IMR-90 (cell line): ENCODE measurements around the gene TP53TG5. TPM values are rescaled to one million over a fixed set of nuclear protein-coding genes. Genes with fewer than 3 reads are reported as not detected.

Source experiments
- ATAC-seq: fragments of 200-7000 bp; cut with Tn5 transposase; 2 replicates; pipeline ENCODE4 v1.9.1; 2020; ENCODE audit warnings: low read depth, mild to moderate bottlenecking, moderate library complexity
- BruUV-seq: library from RNA; stranded (reverse); fragments of 400-500 nt; replicated peaks from 2 replicates; lab custom pipeline; 2021; lab: Mats Ljungman, UMichigan
- CTCF ChIA-PET: fragments of 300-600 bp; formaldehyde crosslinking; extraction: SDS; loops from one replicate; lab custom pipeline; 2021; ENCODE audit warnings: antibody characterized with exemption; lab: Yijun Ruan, JAX
- POLR2A ChIA-PET: fragments of 300-600 bp; sonication (Branson Sonifier 250); formaldehyde crosslinking; loops from one replicate; lab custom pipeline; 2022; ENCODE audit warnings: antibody characterized with exemption; ENCODE audit not compliant: unreplicated experiment; lab: Charles Lee
- DNase-seq: peaks from one replicate; pipeline ENCODE4 v3.0.0; 2013
- H2AFZ ChIP-seq: replicated peaks from 2 replicates; pipeline ENCODE3; 2013; ENCODE audit warnings: low read length, mild to moderate bottlenecking; ENCODE audit not compliant: poor library complexity
- H2AK5ac ChIP-seq: 2 replicates; pipeline ENCODE4 v1.6.1; 2013; ENCODE audit warnings: low read depth, low read length, inconsistent platforms
- H2AK9ac ChIP-seq: replicated peaks from 2 replicates; pipeline ENCODE3; 2013; ENCODE audit warnings: mild to moderate bottlenecking, low read depth, low read length, moderate library complexity; ENCODE audit not compliant: poor library complexity
- H2BK120ac ChIP-seq: 2 replicates; pipeline ENCODE4 v1.6.1; 2013; ENCODE audit warnings: low read depth, low read length, inconsistent platforms
- H2BK15ac ChIP-seq: 3 replicates; pipeline ENCODE4 v1.6.1; 2013; ENCODE audit warnings: low read depth, low read length, inconsistent platforms
- H2BK20ac ChIP-seq: 2 replicates; pipeline ENCODE4 v1.6.1; 2013; ENCODE audit warnings: low read depth, mild to moderate bottlenecking, inconsistent platforms, low read length, moderate library complexity
- H2BK5ac ChIP-seq: 2 replicates; pipeline ENCODE4 v1.6.1; 2013; ENCODE audit warnings: mild to moderate bottlenecking, low read depth, low read length, inconsistent platforms; ENCODE audit not compliant: poor library complexity, severe bottlenecking
- H3K14ac ChIP-seq: replicated peaks from 2 replicates; pipeline ENCODE4 v1.6.1; 2013; ENCODE audit warnings: low read depth, low read length, inconsistent platforms
- H3K18ac ChIP-seq: 2 replicates; pipeline ENCODE4 v1.6.1; 2013; ENCODE audit warnings: low read depth, low read length, control low read depth
- H3K23ac ChIP-seq: 2 replicates; pipeline ENCODE4 v1.6.1; 2013; ENCODE audit warnings: low read depth, low read length, inconsistent platforms
- H3K27ac ChIP-seq: 2 replicates; pipeline ENCODE4 v1.5.1; 2013; ENCODE audit warnings: mild to moderate bottlenecking, control low read depth, low read length; ENCODE audit not compliant: insufficient read depth
- H3K27me3 ChIP-seq: 2 replicates; pipeline ENCODE4 v1.6.1; 2013; ENCODE audit warnings: low read length; ENCODE audit not compliant: control insufficient read depth, insufficient read depth
- H3K36me3 ChIP-seq: 2 replicates; pipeline ENCODE4 v1.6.1; 2013; ENCODE audit warnings: low read length, mixed read lengths; ENCODE audit not compliant: control insufficient read depth, insufficient read depth
- H3K4ac ChIP-seq: 2 replicates; pipeline ENCODE4 v1.6.1; 2013; ENCODE audit warnings: low read depth, low read length, inconsistent platforms
- H3K4me1 ChIP-seq: 2 replicates; pipeline ENCODE4 v1.6.1; 2013; ENCODE audit warnings: low read length, mixed read lengths; ENCODE audit not compliant: control insufficient read depth, insufficient read depth
- H3K4me2 ChIP-seq: 2 replicates; pipeline ENCODE4 v1.6.1; 2013; ENCODE audit warnings: low read depth, mild to moderate bottlenecking, control low read depth, low read length, moderate library complexity
- H3K4me3 ChIP-seq: 2 replicates; pipeline ENCODE4 v1.5.1; 2013; ENCODE audit warnings: low read depth, mild to moderate bottlenecking, control low read depth, low read length, moderate library complexity; ENCODE audit not compliant: insufficient read depth
- H3K56ac ChIP-seq: 2 replicates; pipeline ENCODE4 v1.6.1; 2013; ENCODE audit warnings: low read length, inconsistent platforms; ENCODE audit not compliant: insufficient read depth; ENCODE audit errors: extremely low read depth
- H3K79me1 ChIP-seq, 2 experiments: 2 replicates each; pipeline ENCODE4 v1.6.1; 2013; ENCODE audit warnings: low read length in 2 of 2, inconsistent platforms in 1 of 2, low read depth in 1 of 2
- H3K9ac ChIP-seq: 2 replicates; pipeline ENCODE4 v1.6.1; 2013; ENCODE audit warnings: low read depth, low read length, control low read depth
- H3K9me1 ChIP-seq: 2 replicates; pipeline ENCODE4 v1.6.1; 2013; ENCODE audit warnings: low read length, inconsistent platforms; ENCODE audit not compliant: insufficient read depth
- H3K9me3 ChIP-seq: 2 replicates; pipeline ENCODE4 v1.6.1; 2013; ENCODE audit warnings: low read length; ENCODE audit not compliant: control insufficient read depth, insufficient read depth
- H4K20me1 ChIP-seq: 2 replicates; pipeline ENCODE4 v1.6.1; 2013; ENCODE audit warnings: low read length, inconsistent platforms; ENCODE audit not compliant: insufficient read depth
- H4K5ac ChIP-seq: 2 replicates; pipeline ENCODE4 v1.6.1; 2013; ENCODE audit warnings: mild to moderate bottlenecking, low read depth, low read length, control low read depth
- H4K8ac ChIP-seq, 2 experiments: 2 replicates each; pipeline ENCODE4 v1.6.1; 2013; ENCODE audit warnings: low read depth in 2 of 2, low read length in 2 of 2, control low read depth in 1 of 2, inconsistent platforms in 1 of 2
- H4K91ac ChIP-seq: 2 replicates; pipeline ENCODE4 v1.6.1; 2013; ENCODE audit warnings: low read depth, low read length, inconsistent platforms; ENCODE audit not compliant: insufficient read depth
- CHD1 ChIP-seq: IDR thresholded peaks from 2 replicates; pipeline ENCODE4 v1.6.1; 2012; ENCODE audit warnings: low read depth, low read length, improper control_type of control experiment
- WGBS, 2 experiments: methylation state at CpG; one replicate each; pipeline versions ENCODE4 v1.1.5 to v1.1.7; 2013; ENCODE audit warnings: missing lambda C conversion rate in 2 of 2; ENCODE audit not compliant: insufficient read length in 1 of 2; ENCODE audit errors: extremely low coverage in 2 of 2; 5-methylcytosine and 5-hydroxymethylcytosine counted together
- dilution Hi-C: fragments of 300-500 bp; cut with HindIII; formaldehyde crosslinking; loops from one replicate; pipeline ENCODE4 v1.14.3; 2018; ENCODE audit warnings: low sequenced_read_pairs; ENCODE audit not compliant: unreplicated experiment
- in situ Hi-C: fragments of 300-500 bp; cut with MboI; formaldehyde crosslinking; loops from 3 replicates; pipeline ENCODE4 v1.14.3; 2019; ENCODE audit warnings: low sequenced_read_pairs, inconsistent platforms, mixed read lengths
- intact Hi-C: fragments of 100-400 bp; cut with micrococcal nuclease; formaldehyde crosslinking; loops from 2 replicates; pipeline ENCODE4 v1.10.0; 2022
- polyA plus RNA-seq, 3 experiments: library from polyadenylated mRNA; depleted of rRNA; stranded (reverse); fragments of >200 nt; gene quantifications; 2 replicates each; pipeline ENCODE4 v1.2.3, GENCODE V29; 2012; ENCODE audit warnings: low replicate concordance in 1 of 3
- total RNA-seq: library from RNA; depleted of rRNA; stranded (reverse); fragments of >200 nt; gene quantifications from 2 replicates; pipeline ENCODE4 v1.2.3, GENCODE V29; 2012

Gene TP53TG5
- total and polyA plus RNA-seq, 2 of the 4 experiments (the other 2 are of a cell fraction): not detected

- Histone ChIP-seq H3K9me3 (no peaks in the 10 kb centered on the region), H3K79me1 (peaks cover 42 to 63% of the 10 kb centered on the region in 2 experiments), H2BK15ac (no peak overlapping the region), H3K9me1 (peaks cover 2% of the 10 kb centered on the region; the same call in 1 of the 2 replicates), H3K4ac (no peak overlapping the region), H2AK9ac (no peak overlapping the region), H3K4me3 (no peak overlapping the region), H3K9ac (no peak overlapping the region), H4K20me1 (peaks cover 42% of the 10 kb centered on the region), H3K36me3 (peaks cover 71% of the 10 kb centered on the region), H2AFZ (no peak overlapping the region), H2BK120ac (no peak overlapping the region), H3K23ac (no peak overlapping the region), H2AK5ac (no peak overlapping the region), H4K8ac (no peak overlapping the region; a peak in 1 of 4 replicates), H3K4me2 (no peak overlapping the region), H3K56ac (no peak overlapping the region), H3K18ac (no peak overlapping the region), H2BK5ac (no peak overlapping the region), H3K27me3 (no peaks in the 10 kb centered on the region), H4K5ac (no peak overlapping the region), H4K91ac (no peak overlapping the region), H3K27ac (no peak overlapping the region), H3K4me1 (0 out of 2 replicates have a peak, but pooled peaks cover 1% of the 10 kb centered on the region), H3K14ac (no peak overlapping the region), H2BK20ac (no peak overlapping the region)
- no peak for DNase-seq
- BruUV-seq: no TSS peak
- ChIA-PET POLR2A (no interaction called here), CTCF (no interaction called here)
- no peak for TF ChIP-seq CHD1
- in situ Hi-C loops (loop anchor here (25.0 kb wide), 1 partner anchor 584 kb away; the partner anchor contains the start of gene PLTP), intact Hi-C loops (no loop called here), dilution Hi-C loops (no loop called here)
- WGBS, 2 experiments: no CpG with 5 or more reads among the region's 4 CpGs
- ATAC-seq: no peak
These were observed 49.7 kb downstream of the TP53TG5 start for GRCh38 chr20:45328451-45328850.
